GM23338 (cell line): ENCODE data around the gene SHISAL2B. TPM values are rescaled to one million over a fixed set of nuclear protein-coding genes. Genes with fewer than 3 reads are reported as not detected.
"Not testable (repeated sequence)": the region's sequence is repeated elsewhere in the genome, so short reads cannot be mapped to it uniquely, and the experiment has no call there.

Experiments used
- ATAC-seq: fragments of 200-7000 bp; cut with Tn5 transposase; 3 replicates; pipeline ENCODE4 v1.9.1; 2020
- DNase-seq: peaks from one replicate; pipeline ENCODE4 v3.0.0-alpha.2; 2015; ENCODE audit warnings: low spot score
- H2AFZ ChIP-seq: fragments of 200-600 bp; sonication (generic); 2 replicates; pipeline ENCODE4 v1.8.0; 2016; ENCODE audit warnings: antibody characterized with exemption, mild to moderate bottlenecking, moderate library complexity
- H3F3A ChIP-seq: fragments of 200-600 bp; sonication (generic); replicated peaks from 2 replicates; pipeline ENCODE4 v1.8.0; 2017; ENCODE audit warnings: antibody characterized with exemption, mixed run types, low read depth
- H3K27ac ChIP-seq: fragments of 200-600 bp; sonication (generic); 2 replicates; pipeline ENCODE4 v1.6.1; 2016; ENCODE audit warnings: low read depth
- H3K27me3 ChIP-seq: fragments of 200-600 bp; sonication (generic); 2 replicates; pipeline ENCODE4 v1.8.0; 2016; ENCODE audit warnings: mild to moderate bottlenecking, mixed run types, moderate library complexity; ENCODE audit not compliant: insufficient read depth
- H3K36me3 ChIP-seq: fragments of 200-600 bp; sonication (generic); 2 replicates; pipeline ENCODE4 v1.8.0; 2016; ENCODE audit warnings: mild to moderate bottlenecking; ENCODE audit not compliant: insufficient read depth
- H3K4me1 ChIP-seq: fragments of 200-600 bp; sonication (generic); 2 replicates; pipeline ENCODE4 v1.8.0; 2016; ENCODE audit warnings: mild to moderate bottlenecking, moderate library complexity; ENCODE audit not compliant: insufficient read depth
- H3K4me2 ChIP-seq: fragments of 200-600 bp; sonication (generic); 2 replicates; pipeline ENCODE4 v1.7.1; 2017; ENCODE audit warnings: mixed run types
- H3K4me3 ChIP-seq: fragments of 200-600 bp; sonication (generic); 2 replicates; pipeline ENCODE4 v1.6.1; 2016; ENCODE audit warnings: mixed run types
- H3K79me2 ChIP-seq: fragments of 200-600 bp; sonication (generic); replicated peaks from 2 replicates; pipeline ENCODE4 v1.8.0; 2017; ENCODE audit warnings: mild to moderate bottlenecking; ENCODE audit not compliant: insufficient read depth
- H3K9me2 ChIP-seq: fragments of 200-600 bp; sonication (generic); 2 replicates; pipeline ENCODE4 v1.8.0; 2017; ENCODE audit not compliant: insufficient read depth
- H4K20me1 ChIP-seq: fragments of 200-600 bp; sonication (generic); replicated peaks from 2 replicates; pipeline ENCODE4 v1.8.0; 2017; ENCODE audit warnings: mild to moderate bottlenecking; ENCODE audit not compliant: insufficient read depth
- H3K27ac Mint-ChIP-seq: 2 replicates; pipeline ENCODE4 v1.8.0; 2020; ENCODE audit warnings: inconsistent platforms, mild to moderate bottlenecking, moderate library complexity, mixed read lengths
- H3K27me3 Mint-ChIP-seq: 3 replicates; pipeline ENCODE4 v1.8.0; 2022; ENCODE audit warnings: low read depth, mild to moderate bottlenecking, moderate library complexity, mixed read lengths, inconsistent platforms; ENCODE audit not compliant: insufficient read depth, poor library complexity
- H3K36me3 Mint-ChIP-seq: 3 replicates; pipeline ENCODE4 v1.8.0; 2021; ENCODE audit warnings: low read depth, mild to moderate bottlenecking, inconsistent platforms, moderate library complexity, mixed read lengths
- H3K4me1 Mint-ChIP-seq: 3 replicates; pipeline ENCODE4 v1.8.0; 2020; ENCODE audit warnings: mild to moderate bottlenecking, inconsistent platforms, mixed read lengths
- H3K4me3 Mint-ChIP-seq: 3 replicates; pipeline ENCODE4 v1.8.0; 2021; ENCODE audit warnings: moderate library complexity, mild to moderate bottlenecking, inconsistent platforms, mixed read lengths
- H3K9me3 Mint-ChIP-seq: 3 replicates; pipeline ENCODE4 v1.8.0; 2020; ENCODE audit warnings: moderate library complexity, mild to moderate bottlenecking, inconsistent platforms, mixed read lengths
- CREB1 ChIP-seq: fragments of 250-450 bp; sonication (Bioruptor Pico); IDR thresholded peaks from 2 replicates; pipeline ENCODE4 v1.5.0; 2020; ENCODE audit warnings: low read depth, mild to moderate bottlenecking, moderate library complexity
- EZH2 ChIP-seq: fragments of 200-600 bp; sonication (generic); IDR thresholded peaks from one replicate; pipeline ENCODE4 v1.8.0; 2017; ENCODE audit warnings: antibody characterized with exemption, mild to moderate bottlenecking, low read depth; ENCODE audit not compliant: unreplicated experiment
- JUNB ChIP-seq: IDR thresholded peaks from one replicate; pipeline ENCODE4 v1.6.1; 2016; ENCODE audit warnings: antibody characterized with exemption; ENCODE audit not compliant: unreplicated experiment
- NANOG ChIP-seq: IDR thresholded peaks from 2 replicates; pipeline ENCODE4 v1.6.1; 2016; ENCODE audit warnings: antibody characterized with exemption, borderline replicate concordance
- REST ChIP-seq: IDR thresholded peaks from one replicate; pipeline ENCODE4 v1.6.1; 2018; ENCODE audit warnings: antibody characterized with exemption; ENCODE audit not compliant: unreplicated experiment
- STAT1 ChIP-seq: IDR thresholded peaks from one replicate; pipeline ENCODE4 v1.6.1; 2016; ENCODE audit warnings: antibody characterized with exemption; ENCODE audit not compliant: unreplicated experiment
- polyA plus RNA-seq: library from polyadenylated mRNA; unstranded; fragments of >200 nt; fragmentation: Nextera tagmentation; extraction: Ambion mirVana; gene quantifications from 2 replicates; pipeline ENCODE4 v1.2.1, GENCODE V29; 2016
- total RNA-seq: library from RNA; depleted of rRNA; stranded (reverse); fragments of >200 nt; shearing (Covaris generic); gene quantifications from 2 replicates; pipeline ENCODE4 v1.2.3, GENCODE V29; 2014
- TF ChIP-seq, protein P1 (sequence below): fragments of 250-450 bp; sonication (Bioruptor Pico); IDR thresholded peaks from 2 replicates; pipeline ENCODE4 v1.5.0; 2020; ENCODE audit warnings: mild to moderate bottlenecking, moderate library complexity

The SHISAL2B gene
- total and polyA plus RNA-seq, 2 experiments from 2014 or later = 12.3 to 21.1 TPM

GRCh38 chr5:64707191-64707590 is 16.9 kb downstream of the SHISAL2B start (continued):
- TF ChIP-seq, protein P1, sequence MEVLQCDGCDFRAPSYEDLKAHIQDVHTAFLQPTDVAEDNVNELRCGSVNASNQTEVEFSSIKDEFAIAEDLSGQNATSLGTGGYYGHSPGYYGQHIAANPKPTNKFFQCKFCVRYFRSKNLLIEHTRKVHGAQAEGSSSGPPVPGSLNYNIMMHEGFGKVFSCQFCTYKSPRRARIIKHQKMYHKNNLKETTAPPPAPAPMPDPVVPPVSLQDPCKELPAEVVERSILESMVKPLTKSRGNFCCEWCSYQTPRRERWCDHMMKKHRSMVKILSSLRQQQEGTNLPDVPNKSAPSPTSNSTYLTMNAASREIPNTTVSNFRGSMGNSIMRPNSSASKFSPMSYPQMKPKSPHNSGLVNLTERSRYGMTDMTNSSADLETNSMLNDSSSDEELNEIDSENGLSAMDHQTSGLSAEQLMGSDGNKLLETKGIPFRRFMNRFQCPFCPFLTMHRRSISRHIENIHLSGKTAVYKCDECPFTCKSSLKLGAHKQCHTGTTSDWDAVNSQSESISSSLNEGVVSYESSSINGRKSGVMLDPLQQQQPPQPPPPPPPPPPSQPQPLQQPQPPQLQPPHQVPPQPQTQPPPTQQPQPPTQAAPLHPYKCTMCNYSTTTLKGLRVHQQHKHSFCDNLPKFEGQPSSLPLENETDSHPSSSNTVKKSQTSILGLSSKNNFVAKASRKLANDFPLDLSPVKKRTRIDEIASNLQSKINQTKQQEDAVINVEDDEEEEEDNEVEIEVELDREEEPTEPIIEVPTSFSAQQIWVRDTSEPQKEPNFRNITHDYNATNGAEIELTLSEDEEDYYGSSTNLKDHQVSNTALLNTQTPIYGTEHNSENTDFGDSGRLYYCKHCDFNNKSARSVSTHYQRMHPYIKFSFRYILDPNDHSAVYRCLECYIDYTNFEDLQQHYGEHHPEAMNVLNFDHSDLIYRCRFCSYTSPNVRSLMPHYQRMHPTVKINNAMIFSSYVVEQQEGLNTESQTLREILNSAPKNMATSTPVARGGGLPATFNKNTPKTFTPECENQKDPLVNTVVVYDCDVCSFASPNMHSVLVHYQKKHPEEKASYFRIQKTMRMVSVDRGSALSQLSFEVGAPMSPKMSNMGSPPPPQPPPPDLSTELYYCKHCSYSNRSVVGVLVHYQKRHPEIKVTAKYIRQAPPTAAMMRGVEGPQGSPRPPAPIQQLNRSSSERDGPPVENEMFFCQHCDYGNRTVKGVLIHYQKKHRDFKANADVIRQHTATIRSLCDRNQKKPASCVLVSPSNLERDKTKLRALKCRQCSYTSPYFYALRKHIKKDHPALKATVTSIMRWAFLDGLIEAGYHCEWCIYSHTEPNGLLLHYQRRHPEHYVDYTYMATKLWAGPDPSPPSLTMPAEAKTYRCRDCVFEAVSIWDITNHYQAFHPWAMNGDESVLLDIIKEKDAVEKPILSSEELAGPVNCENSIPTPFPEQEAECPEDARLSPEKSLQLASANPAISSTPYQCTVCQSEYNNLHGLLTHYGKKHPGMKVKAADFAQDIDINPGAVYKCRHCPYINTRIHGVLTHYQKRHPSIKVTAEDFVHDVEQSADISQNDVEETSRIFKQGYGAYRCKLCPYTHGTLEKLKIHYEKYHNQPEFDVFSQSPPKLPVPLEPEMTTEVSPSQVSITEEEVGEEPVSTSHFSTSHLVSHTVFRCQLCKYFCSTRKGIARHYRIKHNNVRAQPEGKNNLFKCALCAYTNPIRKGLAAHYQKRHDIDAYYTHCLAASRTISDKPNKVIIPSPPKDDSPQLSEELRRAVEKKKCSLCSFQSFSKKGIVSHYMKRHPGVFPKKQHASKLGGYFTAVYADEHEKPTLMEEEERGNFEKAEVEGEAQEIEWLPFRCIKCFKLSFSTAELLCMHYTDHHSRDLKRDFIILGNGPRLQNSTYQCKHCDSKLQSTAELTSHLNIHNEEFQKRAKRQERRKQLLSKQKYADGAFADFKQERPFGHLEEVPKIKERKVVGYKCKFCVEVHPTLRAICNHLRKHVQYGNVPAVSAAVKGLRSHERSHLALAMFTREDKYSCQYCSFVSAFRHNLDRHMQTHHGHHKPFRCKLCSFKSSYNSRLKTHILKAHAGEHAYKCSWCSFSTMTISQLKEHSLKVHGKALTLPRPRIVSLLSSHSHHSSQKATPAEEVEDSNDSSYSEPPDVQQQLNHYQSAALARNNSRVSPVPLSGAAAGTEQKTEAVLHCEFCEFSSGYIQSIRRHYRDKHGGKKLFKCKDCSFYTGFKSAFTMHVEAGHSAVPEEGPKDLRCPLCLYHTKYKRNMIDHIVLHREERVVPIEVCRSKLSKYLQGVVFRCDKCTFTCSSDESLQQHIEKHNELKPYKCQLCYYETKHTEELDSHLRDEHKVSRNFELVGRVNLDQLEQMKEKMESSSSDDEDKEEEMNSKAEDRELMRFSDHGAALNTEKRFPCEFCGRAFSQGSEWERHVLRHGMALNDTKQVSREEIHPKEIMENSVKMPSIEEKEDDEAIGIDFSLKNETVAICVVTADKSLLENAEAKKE (CRISPR knock-in tag) = no peak
- TF ChIP-seq JUNB = no peak
- TF ChIP-seq EZH2 = no peak
- TF ChIP-seq REST = no peak
- no peak for TF ChIP-seq CREB1
- no peak for TF ChIP-seq NANOG
- no peak for TF ChIP-seq STAT1

- peak overlapping the region; percentile 72; the same call in 1 of the 2 replicates for H3K27ac Mint-ChIP-seq
- not testable (repeated sequence) for H2AFZ ChIP-seq
- peak overlapping the region; percentile 63; the same call in 1 of the 2 replicates for H3K4me2 ChIP-seq
These were observed 24.2 kb downstream of the SHISAL2B start for GRCh38 chr5:64714495-64714894.

More at GRCh38 chr5:64714495-64714894, 24.2 kb downstream of the SHISAL2B start:
- H3K27me3 ChIP-seq, H4K20me1 ChIP-seq, H3K4me1 Mint-ChIP-seq, H3K27me3 Mint-ChIP-seq, H3K9me2 ChIP-seq, H3K79me2 ChIP-seq, H3F3A ChIP-seq, H3K9me3 Mint-ChIP-seq, ATAC-seq, H3K4me1 ChIP-seq, DNase-seq, H3K36me3 ChIP-seq: not testable (repeated sequence)
- peak overlapping the region; percentile 41; the same call in 1 of the 2 replicates for H3K4me3 ChIP-seq
- peak overlapping the region; percentile 75 for H3K27ac ChIP-seq
- Mint-ChIP-seq H3K36me3 (peaks cover 10% of the 10 kb centered on the region; the same call in 2 of the 3 replicates), H3K4me3 (0 out of 3 replicates have a peak overlapping the region, but pooled peaks have one; percentile 19)
